Activated T-helper 1 cell treated with anti-CD3 and anti-CD28 coated beads, Interleukin-12 subunit alpha, Interleukin-12 subunit beta, Interleukin-2, Interleukin-4 antibody, amounts not matched to agents 30 ng/mL and 10 ng/mL and 1 ng/mL, durations not matched to agents 14 hours and 24 hours and 36 hours (primary cell): ENCODE data around the gene ZNF688. TPM values are rescaled to one million over a fixed set of nuclear protein-coding genes. Genes with fewer than 3 reads are reported as not detected.

Experiments
- DNase-seq: peaks from one replicate; pipeline ENCODE4 v3.0.0; 2021; ENCODE audit warnings: low spot score
- H3K27ac Mint-ChIP-seq: one replicate; pipeline ENCODE4 v1.8.0; 2021; ENCODE audit warnings: mild to moderate bottlenecking, mixed read lengths
- H3K27me3 Mint-ChIP-seq: one replicate; pipeline ENCODE4 v1.8.0; 2022; ENCODE audit warnings: mild to moderate bottlenecking, moderate library complexity, mixed read lengths; ENCODE audit not compliant: insufficient read depth
- H3K36me3 Mint-ChIP-seq: one replicate; pipeline ENCODE4 v1.8.0; 2021; ENCODE audit warnings: low read depth, mixed read lengths
- H3K4me1 Mint-ChIP-seq: one replicate; pipeline ENCODE4 v1.8.0; 2021; ENCODE audit warnings: low read depth, mixed read lengths
- H3K4me3 Mint-ChIP-seq: one replicate; pipeline ENCODE4 v1.8.0; 2021; ENCODE audit warnings: mild to moderate bottlenecking, moderate library complexity, mixed read lengths
- H3K9me3 Mint-ChIP-seq: one replicate; pipeline ENCODE4 v1.8.0; 2021; ENCODE audit warnings: mixed read lengths
- intact Hi-C: fragments of 100-400 bp; cut with micrococcal nuclease; formaldehyde crosslinking; loops from one replicate; pipeline ENCODE4 v1.15.1; 2024
- total RNA-seq: library from RNA; stranded (reverse); gene quantifications from 2 replicates; pipeline ENCODE4 v1.2.3, GENCODE V29; 2022

Gene ZNF688
- 7.4 and 9.4 TPM in 2 replicates for total RNA-seq

DNA sequence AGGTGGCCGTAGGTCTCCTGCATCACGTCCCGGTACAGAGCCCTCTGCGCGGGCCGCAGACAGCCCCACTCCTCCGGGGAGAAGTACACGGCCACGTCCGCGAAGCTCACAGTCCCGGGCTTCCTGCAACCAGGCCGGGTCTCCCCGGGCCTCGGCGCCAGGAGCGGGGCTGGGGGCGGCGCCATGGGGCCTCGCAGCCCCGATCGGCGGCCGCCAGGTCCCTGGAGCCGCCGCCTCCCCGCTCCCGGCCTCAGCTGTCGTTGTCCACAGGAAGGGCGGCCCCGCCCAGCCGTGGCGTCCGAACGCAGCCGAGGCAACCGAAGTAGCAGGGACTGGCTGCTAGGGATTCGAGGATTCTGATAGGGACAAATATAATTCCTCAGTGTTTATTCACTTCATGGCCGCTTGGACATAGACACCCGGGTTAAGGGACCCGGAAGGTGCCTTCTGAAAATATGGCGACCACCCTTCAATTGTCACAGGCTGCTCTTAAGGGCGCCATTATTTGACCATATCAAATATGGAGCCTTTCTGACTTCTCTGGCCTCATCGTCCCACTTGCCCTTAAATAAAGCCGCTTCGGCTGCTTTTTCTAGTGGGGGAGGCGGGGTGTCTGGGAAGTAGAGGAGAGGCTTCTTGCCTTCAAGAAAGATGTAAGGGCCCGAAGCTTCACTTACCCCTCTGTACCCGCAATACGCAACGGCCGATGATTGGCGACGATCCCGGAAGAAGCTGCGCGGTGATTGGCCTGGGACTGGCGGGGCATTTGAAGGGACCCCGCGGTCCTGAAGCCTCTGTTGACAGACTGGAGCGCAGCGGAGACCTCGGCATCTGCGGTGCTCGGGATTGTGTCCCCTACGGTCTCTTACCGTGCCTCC is at the start of gene ZNF688:
ZNF688 (minus strand) TSS at position 270 of the 878 bp plus-strand sequence; CDS start at position 185, 85 bp downstream.
- Mint-ChIP-seq H3K27ac (peak within 1 kb of the TSS; percentile 90), H3K36me3 (peaks cover 9% of the 10 kb centered on the region), H3K4me1 (peaks cover 59% of the 10 kb centered on the region), H3K27me3 (no peaks in the 10 kb centered on the region), H3K9me3 (no peaks in the 10 kb centered on the region), H3K4me3 (peak within 1 kb of the TSS; percentile 93)
- intact Hi-C loops, result loop anchor here (1.0 kb wide), 11 partner anchors 13 to 141 kb away; partner anchors contain the start of genes DCTPP1, ITGAL, PRR14 and ZNF689
- peak; percentile 93 for DNase-seq

DNA sequence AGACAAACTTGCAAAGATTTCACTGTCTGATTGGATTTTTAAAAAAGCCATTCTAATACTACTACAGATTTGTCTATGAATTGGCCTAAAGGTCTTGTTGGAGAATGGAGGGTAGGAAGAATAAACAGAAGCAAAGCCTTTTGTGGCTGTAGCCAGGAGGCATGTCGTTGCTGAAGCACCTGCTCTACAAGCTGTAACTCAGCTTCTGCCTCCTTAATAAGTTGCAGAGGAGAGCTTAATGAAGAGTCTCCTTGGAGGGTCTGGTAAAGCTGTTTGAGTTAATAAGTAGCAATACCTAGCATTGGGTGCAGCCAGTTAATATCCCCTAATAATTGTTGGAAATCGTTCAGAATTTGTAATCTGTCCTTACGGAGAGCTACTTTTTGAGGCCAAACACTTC is 48.7 kb upstream of the ZNF688 start:
- intact Hi-C loops, result no loop called here
- DNase-seq, result no peak
- no peaks in the 10 kb centered on the region for H3K9me3 Mint-ChIP-seq
- H3K4me1 Mint-ChIP-seq, result peaks cover 10% of the 10 kb centered on the region
- H3K27me3 Mint-ChIP-seq, result peaks cover 13% of the 10 kb centered on the region
- no peak overlapping the region for H3K4me3 Mint-ChIP-seq
- no peaks in the 10 kb centered on the region for H3K36me3 Mint-ChIP-seq
- no peak overlapping the region for H3K27ac Mint-ChIP-seq

DNA sequence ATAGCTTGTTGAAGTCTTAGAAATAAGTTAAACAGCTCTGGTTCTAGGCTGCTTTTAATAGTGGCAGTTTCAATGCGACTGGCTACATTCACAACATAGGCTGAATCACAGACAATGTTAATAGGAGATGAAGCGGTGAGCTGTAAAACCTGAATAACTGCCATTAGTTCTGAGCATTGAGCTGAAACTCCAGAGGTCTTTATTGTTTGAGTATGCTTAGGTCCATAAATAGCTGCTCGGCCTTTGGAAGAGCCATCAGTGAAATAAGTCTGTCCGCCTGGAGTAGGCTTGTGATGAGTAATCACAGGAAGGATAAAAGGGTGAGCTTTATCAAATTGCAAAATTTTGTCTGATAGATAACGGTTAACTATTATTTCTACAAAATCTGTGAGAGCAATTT is 48.1 kb upstream of the ZNF688 start:
- Mint-ChIP-seq H3K27me3 (peaks cover 13% of the 10 kb centered on the region), H3K4me1 (peaks cover 10% of the 10 kb centered on the region), H3K27ac (no peak overlapping the region), H3K9me3 (no peaks in the 10 kb centered on the region), H3K36me3 (no peaks in the 10 kb centered on the region), H3K4me3 (no peak overlapping the region)
- intact Hi-C loops, result no loop called here
- DNase-seq, result no peak

DNA sequence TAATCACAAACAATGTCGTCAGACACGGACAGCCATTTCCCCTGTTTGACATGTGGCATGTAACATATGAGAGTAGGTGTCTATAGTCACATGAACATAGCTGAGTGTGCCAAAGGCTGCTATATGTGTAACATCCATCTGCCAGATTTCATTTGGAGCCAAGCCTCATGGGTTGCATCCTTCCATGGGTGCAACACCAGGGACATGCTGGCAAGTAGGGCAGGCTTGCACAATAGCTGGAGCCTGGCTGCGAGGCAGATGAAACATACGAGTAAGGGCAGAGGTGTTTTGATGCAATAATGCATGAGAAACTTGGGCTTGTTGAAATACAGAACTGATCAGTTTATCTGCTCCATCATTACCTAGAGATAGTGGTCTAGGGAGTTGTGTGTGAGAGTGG is 47.7 kb upstream of the ZNF688 start:
- Mint-ChIP-seq H3K36me3 (no peaks in the 10 kb centered on the region), H3K4me1 (peaks cover 10% of the 10 kb centered on the region), H3K27ac (no peak overlapping the region), H3K9me3 (no peaks in the 10 kb centered on the region), H3K27me3 (peaks cover 13% of the 10 kb centered on the region), H3K4me3 (no peak overlapping the region)
- DNase-seq, result no peak
- intact Hi-C loops, result no loop called here

DNA sequence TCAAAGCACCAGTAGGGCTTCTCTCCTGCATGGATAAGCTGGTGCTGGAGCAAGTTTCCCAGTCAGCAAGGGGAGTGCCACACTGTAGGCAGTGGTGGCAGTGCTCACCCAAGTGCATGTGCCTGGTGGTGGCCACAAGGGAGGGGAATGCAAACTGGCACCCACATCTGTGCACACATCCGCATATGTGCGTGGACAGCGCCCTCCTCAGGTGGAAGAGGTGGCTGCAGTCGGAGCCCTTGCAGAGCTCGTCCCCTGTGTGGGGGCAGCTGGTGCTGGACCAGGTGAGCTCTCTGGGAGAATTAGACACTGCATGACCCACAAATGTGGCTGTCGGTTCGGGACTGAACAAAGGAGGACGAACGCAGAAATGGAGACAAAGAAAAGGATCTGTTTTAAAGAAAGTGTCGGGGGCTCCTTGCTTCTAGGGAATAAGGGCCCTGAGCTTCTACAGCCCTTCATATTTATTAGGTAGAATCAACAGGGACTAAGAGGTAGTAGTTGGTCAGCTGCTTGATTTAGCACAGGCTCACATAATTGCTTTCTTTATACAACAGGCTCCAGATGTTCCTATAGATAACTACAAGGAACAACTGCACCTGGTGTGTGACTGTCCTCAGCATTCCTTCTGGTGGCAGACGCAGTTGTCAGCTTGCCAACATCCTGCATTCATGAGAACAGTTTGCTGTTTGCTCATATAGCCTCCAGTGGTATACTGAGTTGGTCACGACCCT is 44.0 kb upstream of the ZNF688 start:
- Mint-ChIP-seq H3K4me3 (no peak overlapping the region), H3K27me3 (peaks cover 2% of the 10 kb centered on the region), H3K9me3 (no peaks in the 10 kb centered on the region), H3K27ac (no peak overlapping the region), H3K36me3 (no peaks in the 10 kb centered on the region), H3K4me1 (peaks cover 12% of the 10 kb centered on the region)
- intact Hi-C loops, result no loop called here
- DNase-seq, result peak; percentile 62

DNA sequence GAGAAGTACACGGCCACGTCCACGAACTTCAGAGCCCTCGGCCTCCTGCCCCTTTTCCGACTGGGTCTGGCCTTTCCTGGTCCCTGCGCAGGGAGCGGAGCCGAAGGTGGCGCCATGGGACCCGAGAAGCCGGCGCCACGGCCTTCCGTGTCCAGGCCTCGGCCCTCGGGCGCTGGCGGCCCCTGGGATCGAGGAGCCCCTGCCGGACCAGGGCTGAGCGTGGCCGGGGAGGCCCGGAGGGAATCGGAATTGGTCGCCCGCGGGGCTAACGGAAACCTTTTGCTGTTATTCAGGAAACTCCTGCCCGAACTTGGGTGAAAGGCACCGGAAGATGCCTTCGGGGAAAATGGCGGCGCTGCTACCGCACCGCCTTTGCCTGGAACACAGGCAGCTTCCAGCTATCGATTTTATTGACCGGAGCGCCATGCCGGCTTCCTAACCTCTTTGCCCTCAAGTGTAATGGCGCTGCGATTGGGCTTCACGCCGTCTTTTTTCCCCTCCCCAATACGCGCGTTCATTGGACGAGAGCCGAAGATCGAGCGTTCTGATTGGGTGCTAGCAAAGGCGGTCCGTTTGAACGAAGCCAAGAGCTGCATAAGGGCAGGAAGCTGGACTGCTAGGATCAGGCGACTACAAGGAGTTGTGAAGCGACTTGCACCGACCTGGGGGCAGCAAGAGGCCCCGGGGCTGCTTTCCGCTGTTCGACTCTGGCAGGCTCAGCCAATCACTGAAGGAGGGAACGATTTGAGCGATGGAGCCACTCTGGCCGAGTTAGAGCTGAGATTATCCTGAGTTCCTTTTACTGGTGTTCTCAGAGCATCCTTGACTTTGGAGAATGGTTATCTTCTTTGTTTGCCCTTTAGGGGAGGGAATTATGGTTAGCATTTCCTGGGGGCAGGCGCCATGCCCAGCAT is 38.7 kb upstream of the ZNF688 start, which contains the start of gene ZNF689:
ZNF689 (minus strand) TSS at position 464 of the 914 bp plus-strand sequence; CDS start at position 116, 348 bp downstream.
- peak; percentile 95 for DNase-seq
- Mint-ChIP-seq H3K36me3 (peaks cover 16% of the 10 kb centered on the region), H3K4me1 (peaks cover 19% of the 10 kb centered on the region), H3K27me3 (no peaks in the 10 kb centered on the region), H3K27ac (peak within 1 kb of the TSS; percentile 96), H3K4me3 (peak within 1 kb of the TSS; percentile 93), H3K9me3 (no peaks in the 10 kb centered on the region)
- intact Hi-C loops, result loop anchor here (1.0 to 2.0 kb wide), 12 partner anchors 12 to 488 kb away; partner anchors contain the start of genes DCTPP1, FBRS, PRR14 and ZNF764

DNA sequence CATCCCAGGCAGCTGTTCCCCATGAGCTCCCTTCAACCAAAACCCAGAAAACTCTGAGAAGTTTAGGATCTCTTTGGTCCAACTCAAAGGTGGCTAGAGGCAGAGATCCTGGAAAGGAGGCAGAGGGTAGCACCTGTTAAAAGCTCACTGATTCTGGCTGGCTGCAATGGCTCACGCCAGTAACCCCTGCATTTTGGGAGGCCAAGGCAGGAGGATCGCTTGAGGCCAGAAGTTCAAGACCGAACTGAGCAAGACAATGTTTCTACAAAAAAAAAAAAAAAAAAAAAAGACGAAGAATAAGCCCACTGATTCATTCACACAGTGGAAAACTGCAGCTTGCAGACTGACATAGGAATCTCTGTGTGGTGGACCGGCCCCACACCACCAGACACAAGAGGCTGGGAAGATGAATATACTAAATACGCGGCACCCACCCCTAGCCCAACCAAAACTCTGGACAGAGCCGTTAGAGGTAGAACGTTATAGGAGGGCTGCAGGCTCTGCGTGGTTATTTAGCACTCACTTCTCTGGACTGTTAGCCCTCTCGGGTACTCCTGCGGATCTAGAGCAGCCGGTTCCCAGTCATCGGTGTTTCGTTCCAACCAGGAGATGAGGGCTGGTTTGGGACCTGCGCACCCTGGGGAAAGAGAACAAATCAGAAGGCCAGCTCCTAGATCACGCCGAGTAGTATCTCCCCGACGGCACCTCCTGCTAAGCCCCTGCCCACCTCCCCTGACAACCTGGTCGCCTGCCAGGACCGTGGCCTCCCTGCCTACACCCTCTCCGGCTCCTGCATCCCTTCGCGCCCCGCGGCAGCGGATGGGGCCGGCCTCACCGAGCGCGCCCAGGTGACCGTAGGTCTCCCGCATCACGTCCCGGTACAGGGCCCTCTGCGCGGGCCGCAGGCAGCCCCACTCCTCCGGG is 37.8 kb upstream of the ZNF688 start:
- Mint-ChIP-seq H3K4me3 (peak overlapping the region; percentile 93), H3K27ac (peak overlapping the region; percentile 96), H3K4me1 (peaks cover 19% of the 10 kb centered on the region), H3K36me3 (peaks cover 22% of the 10 kb centered on the region), H3K27me3 (no peaks in the 10 kb centered on the region), H3K9me3 (no peaks in the 10 kb centered on the region)
- intact Hi-C loops, result no loop called here
- peak; percentile 41 for DNase-seq

DNA sequence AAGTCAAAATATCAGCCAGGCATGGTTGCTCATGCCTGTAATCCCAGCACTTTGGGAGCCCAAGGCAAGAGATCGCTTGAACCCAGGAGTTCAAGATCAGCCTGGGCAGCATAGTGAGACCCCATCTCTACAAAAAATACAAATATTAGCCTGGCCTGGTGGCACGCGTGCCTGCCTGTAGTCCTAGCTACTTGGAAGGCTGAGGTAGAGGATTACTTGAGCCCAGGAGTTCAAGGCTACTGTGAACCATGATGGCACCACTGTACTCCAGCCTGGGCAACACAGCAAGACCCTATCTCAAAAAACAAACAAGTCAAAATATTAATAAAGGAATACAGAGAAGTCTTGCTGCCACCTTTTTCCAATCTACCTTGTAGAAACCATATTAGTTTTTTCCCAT is 34.5 kb upstream of the ZNF688 start:
- no peaks in the 10 kb centered on the region for H3K27me3 Mint-ChIP-seq
- peaks cover 39% of the 10 kb centered on the region for H3K36me3 Mint-ChIP-seq
- intact Hi-C loops, result no loop called here
- H3K4me3 Mint-ChIP-seq, result no peak overlapping the region
- peaks cover 27% of the 10 kb centered on the region for H3K4me1 Mint-ChIP-seq
- H3K9me3 Mint-ChIP-seq, result no peaks in the 10 kb centered on the region
- DNase-seq, result no peak
- no peak overlapping the region for H3K27ac Mint-ChIP-seq

DNA sequence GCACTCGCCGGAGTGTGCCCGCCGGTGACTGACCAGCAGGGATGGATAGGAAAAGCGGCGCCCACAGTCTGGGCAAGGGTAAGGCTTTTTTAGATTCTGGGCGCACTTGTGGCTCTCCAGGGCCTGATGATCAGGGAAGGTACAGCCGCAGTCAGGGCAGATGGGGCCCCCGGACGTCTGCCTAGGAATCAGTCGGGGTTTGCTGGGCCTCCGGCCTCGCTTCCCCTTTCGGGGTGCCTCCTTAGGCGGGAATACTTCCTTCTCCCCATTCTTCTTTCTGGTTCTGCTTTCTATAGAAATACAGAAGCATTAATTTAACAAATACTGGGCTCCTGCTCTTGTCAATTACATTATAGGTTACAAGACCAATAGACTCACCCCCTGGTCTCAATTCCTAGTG is 33.6 kb upstream of the ZNF688 start:
- Mint-ChIP-seq H3K4me1 (peaks cover 22% of the 10 kb centered on the region), H3K36me3 (peaks cover 44% of the 10 kb centered on the region), H3K27ac (no peak overlapping the region), H3K27me3 (no peaks in the 10 kb centered on the region), H3K4me3 (no peak overlapping the region), H3K9me3 (no peaks in the 10 kb centered on the region)
- intact Hi-C loops, result no loop called here
- DNase-seq, result no peak

DNA sequence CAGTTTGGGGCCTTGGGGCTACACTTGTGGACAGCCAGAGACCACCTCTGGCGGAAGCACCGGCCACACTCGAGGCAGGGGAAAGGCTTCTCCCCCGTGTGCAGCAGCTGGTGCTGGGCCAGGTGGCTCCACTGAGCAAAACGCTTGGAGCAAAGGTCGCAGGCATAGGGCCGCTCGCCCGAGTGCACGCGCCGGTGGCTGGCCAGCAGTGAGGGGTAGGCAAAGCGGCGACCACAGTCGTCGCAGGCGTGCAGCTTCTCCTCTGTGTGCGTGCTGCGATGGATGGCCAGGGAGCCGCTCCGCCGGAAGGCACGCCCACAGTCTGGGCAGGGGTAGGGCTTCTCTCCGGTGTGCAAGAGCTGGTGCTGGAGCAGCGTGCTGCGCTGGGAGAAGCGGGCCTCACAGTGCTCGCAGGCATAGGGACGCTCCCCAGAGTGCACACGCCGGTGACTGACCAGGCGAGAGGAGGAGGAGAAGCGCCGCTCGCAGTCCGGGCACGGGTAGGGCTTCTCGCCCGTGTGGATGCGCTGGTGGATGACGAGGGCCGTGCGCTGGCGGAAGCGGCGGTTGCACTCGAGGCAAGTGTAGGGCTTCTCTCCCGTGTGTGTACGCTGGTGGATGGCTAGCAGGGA is 32.9 kb upstream of the ZNF688 start:
- no peak overlapping the region for H3K4me3 Mint-ChIP-seq
- no peak for DNase-seq
- intact Hi-C loops, result no loop called here
- no peaks in the 10 kb centered on the region for H3K9me3 Mint-ChIP-seq
- H3K27me3 Mint-ChIP-seq, result no peaks in the 10 kb centered on the region
- H3K27ac Mint-ChIP-seq, result no peak overlapping the region
- H3K36me3 Mint-ChIP-seq, result peaks cover 46% of the 10 kb centered on the region
- H3K4me1 Mint-ChIP-seq, result peaks cover 20% of the 10 kb centered on the region

DNA sequence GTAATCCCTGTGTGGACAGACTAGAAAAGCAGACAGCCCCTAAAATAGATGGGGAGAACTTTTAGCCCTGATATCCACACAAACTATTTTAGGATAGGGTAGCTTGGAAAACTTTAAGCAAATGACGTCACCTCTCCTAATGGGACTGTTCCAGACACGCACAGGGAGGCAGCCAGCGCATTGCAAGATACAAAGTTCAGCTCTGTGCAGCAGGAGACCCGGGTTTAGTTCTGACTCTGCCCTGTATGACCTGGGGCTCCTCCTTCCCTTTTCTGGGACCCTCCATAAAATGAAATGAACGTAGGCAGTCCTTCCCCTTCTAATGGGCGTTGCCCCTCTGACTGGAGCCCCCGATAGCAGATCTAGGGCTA is 32.4 kb upstream of the ZNF688 start:
- H3K27ac Mint-ChIP-seq, result no peak overlapping the region
- H3K27me3 Mint-ChIP-seq, result no peaks in the 10 kb centered on the region
- H3K36me3 Mint-ChIP-seq, result peaks cover 46% of the 10 kb centered on the region
- H3K9me3 Mint-ChIP-seq, result no peaks in the 10 kb centered on the region
- no peak overlapping the region for H3K4me3 Mint-ChIP-seq
- H3K4me1 Mint-ChIP-seq, result peaks cover 15% of the 10 kb centered on the region
- no peak for DNase-seq
- intact Hi-C loops, result no loop called here
